Fibroblast of skin of left quadriceps (primary cell): ENCODE results near the gene PSPN.

Source experiments
- DNase-seq, 2 experiments: peaks; one replicate each; pipeline ENCODE4 v3.0.0-alpha.2; 2013; ENCODE audit warnings: low read depth in 2 of 2

The PSPN gene

DNA sequence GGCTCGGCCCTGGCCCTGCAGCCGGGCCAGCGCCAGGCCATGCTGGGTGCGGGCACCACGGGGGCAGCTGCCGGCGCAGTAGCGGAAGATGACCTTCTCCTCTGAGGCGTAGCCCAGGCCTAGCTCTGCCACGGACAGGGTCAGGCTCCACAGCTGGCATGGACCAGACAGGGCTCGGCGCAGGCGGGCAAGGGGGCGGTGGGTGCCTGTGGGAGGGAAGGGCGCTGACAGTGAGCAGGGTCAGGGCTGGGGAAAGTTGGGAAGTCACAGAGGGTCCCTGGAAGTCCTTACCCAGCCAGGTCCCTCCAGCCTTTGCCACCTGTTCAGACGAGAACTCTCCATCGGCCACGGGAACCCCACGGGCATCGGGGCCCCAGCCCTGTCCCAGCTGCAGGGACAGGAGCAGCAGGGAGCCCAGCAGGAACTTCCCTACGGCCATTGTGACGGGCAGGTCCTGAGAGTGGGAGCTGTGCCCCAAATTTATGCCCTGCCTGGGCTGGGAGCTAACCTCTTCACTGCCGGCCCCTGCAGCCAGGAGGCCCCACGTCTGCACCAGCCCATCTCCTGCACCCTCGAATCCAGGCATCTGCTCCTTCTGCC lies at the start of gene PSPN:
Gene PSPN (minus strand): TSS at position 523 of the 600 bp plus-strand sequence. CDS start 84 bp downstream, at position 439.
- DNase-seq: no peak

- peak; percentile 100 for DNase-seq
Observed at GRCh38 chr19:6424939-6425731, 49.4 kb upstream of the PSPN start.

DNA sequence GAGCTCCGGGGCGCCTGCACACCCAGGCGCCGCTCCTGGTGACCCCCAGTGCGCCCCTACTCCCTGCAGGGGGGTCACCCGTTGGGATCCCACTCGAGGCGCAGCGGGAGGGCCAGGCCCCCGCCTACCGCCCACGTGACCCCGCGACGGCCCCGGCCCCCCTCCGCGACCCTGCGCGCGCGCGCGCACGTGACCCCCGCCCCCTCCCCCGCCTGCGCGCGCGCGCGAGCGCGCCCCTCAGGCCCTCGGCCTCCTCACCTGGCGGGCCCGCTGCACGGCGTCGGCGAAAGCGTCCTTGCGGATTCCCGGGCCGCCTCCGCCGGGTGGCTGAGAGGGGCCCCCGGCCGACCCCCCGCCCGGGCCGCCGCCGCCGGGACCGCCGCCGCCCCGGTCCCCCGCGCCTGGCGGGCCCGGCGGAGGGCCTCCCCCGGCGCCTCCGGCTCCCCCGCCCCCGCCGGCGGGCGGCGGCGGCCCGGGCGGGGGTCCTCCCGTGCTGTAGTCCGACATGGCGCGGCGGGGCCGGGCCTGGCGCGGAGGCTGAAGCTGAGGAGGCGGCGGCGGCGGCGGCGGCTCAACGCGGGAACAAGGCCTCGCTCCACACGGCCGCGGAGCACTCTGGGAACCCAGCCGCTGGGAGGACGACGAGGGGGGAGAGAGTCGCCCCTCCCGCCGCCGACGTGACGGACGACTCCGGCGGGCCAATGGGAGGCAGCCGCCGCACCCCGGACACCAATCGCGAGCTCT lies 48.6 kb upstream of the PSPN start, which contains the start of gene KHSRP:
Gene KHSRP (minus strand): TSS at position 617 of the 744 bp plus-strand sequence. CDS start 110 bp downstream, at position 507.
- DNase-seq: no peak

- peak in 1 of 2 experiments; percentile 3 for DNase-seq
Observed at GRCh38 chr19:6423499-6424194, 47.9 kb upstream of the PSPN start.

DNA sequence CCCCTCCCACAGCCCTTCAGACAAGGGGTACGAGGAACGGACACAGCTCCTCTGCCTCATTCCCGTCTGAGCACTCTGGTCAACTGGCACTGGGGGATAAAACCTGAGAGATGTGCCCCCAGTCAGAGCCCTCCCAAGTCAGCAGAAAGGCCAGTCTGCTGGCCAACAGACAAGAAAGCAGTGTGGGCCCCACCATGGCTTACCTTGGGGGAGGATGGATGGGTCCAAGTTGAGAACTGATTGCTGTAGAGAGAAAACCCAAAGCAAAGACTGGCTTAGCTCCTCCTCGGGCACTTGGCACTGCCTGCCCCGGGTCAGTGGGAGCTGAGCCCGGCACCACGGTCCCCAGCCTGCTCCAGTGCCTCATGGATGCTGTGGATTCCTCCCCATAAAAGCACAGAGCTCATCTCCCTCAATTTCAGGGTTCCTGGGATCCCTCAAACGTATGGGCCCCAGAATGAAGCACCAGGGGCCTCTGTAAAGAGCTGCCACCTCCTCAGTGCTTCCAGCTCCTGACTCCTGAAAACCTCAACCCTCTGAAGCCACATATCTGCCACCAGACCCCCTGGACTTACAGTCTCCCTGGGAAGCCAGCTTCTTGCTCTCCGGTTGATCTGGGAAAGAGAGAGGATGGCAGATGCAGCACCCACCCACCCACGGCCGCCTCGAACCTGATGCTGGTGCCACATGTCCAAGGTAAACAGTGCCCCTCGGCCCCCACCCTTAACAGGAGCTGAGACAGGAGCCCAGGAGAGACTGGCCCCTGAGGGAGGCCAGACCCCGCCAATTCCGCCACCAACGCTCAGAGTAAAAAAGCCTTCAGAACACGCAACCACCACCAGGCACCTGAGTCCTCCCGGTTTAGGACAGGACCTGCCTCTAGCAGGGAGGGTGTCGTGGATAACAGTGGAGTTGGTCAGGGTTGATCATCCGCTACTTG lies 45.6 kb upstream of the PSPN start:
- no peak for DNase-seq

GRCh38 chr19:6418562-6418932 lies 42.8 kb upstream of the PSPN start:
- no peak for DNase-seq

- no peak for DNase-seq
Observed at GRCh38 chr19:6417713-6418561, 42.2 kb upstream of the PSPN start.

DNA sequence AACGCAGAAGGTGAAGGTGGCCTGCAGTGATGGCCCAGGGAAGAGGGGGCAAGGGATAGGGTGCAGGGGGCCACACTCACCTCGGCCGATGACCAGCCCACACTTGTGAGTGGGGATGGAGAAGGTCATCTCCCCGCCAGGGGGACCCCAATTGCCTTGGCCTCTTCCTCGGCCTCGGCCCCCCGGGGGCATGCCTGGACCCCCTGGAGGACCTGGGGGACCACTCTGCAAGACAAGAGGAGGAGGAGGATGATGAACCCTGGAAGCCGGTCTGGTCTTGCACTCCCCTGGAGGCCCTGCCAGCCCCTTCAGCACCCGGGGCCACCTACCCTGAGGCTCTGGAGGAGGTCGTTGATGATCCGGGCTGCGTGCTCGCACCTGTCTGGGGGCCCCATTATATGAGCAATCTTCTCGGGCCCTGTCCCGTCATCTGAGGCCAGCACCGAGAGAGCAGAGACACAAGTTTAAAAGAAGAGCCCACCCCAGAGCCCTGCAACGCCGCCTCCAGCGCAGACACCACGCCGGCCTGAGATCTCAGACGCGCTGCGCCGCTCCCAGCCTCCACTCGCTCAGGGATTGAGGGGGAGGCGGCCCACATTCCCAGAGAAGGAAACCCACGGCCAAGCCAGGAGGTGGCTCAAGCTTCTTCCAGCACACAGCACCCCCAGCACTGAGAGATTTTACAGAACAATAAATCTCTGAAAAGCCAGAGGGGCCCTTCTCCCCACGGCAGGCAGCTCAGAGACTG lies 41.1 kb upstream of the PSPN start:
- DNase-seq: no peak

- DNase-seq: no peak
Observed at GRCh38 chr19:6415591-6416190, 40.0 kb upstream of the PSPN start.

GRCh38 chr19:6414793-6415590 lies 39.3 kb upstream of the PSPN start:
- no peak for DNase-seq

- DNase-seq: no peak
Observed at GRCh38 chr19:6413721-6414643, 38.2 kb upstream of the PSPN start.

GRCh38 chr19:6413291-6413690 lies 37.6 kb upstream of the PSPN start:
- DNase-seq: no peak

- DNase-seq: no peak
Observed at GRCh38 chr19:6412447-6413091, 36.8 kb upstream of the PSPN start.

GRCh38 chr19:6412061-6412446 lies 36.3 kb upstream of the PSPN start:
- no peak for DNase-seq

DNA sequence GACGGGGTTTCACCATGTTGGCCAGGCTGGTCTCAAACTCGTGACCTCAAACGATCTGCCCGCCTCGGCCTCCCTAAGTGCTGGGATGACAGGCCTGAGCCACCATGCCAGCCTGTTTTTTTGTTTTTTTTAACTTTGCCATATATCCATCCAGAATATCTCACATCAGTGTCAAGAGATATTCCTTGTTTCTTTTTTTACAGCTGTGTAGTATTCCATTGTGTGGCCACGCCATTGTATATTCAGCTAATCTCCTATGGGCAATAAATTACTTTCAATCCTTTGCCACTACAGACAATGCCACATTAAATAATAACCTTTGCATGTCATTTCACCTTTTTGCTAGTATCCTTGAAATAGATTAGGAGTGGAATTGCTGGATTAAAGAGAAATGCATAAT lies 33.6 kb upstream of the PSPN start:
- DNase-seq: no peak

DNA sequence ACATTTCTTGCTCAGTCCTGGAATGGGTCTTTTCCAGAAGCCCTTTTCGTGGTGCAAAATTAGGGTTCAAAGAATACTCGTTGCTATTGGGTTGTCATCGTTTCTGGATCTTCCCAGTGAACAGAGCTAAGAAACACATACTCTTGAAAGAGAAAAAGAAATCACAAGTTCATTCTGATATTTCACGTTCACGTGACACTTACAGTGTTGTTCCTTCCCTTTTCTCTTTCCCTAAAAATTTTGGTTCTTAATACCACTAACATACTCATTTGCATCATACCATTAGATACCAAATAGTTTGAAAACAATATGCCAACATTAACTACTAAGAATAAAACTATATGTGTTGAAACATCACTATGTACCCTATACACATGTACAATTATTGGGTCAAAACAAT lies 30.7 kb upstream of the PSPN start:
- DNase-seq: no peak
